ENCODE measurements around the gene COL21A1. TPM values are rescaled to one million over a fixed set of nuclear protein-coding genes. Genes with fewer than 3 reads are reported as not detected.

Gene COL21A1
- total RNA-seq, 4 donors from 2014 or later = 16.9 to 29.9 (median 24.2) TPM

- no peaks in the 10 kb centered on the region for H3K4me1 ChIP-seq
- no peaks in the 10 kb centered on the region for H3K36me3 ChIP-seq
- no peak overlapping the region for H3K4me3 ChIP-seq
- H3K27me3 ChIP-seq = no peaks in the 10 kb centered on the region
- no peak overlapping the region for H3K27ac ChIP-seq
- H3K9me3 ChIP-seq = no peaks in the 10 kb centered on the region
- WGBS, 2 donors = 92 to 96% methylated on average over 4 of the region's 4 CpGs
- TF ChIP-seq EP300 (IDR thresholded peaks at IDR 0.05) = no peak
- TF ChIP-seq, protein P1, sequence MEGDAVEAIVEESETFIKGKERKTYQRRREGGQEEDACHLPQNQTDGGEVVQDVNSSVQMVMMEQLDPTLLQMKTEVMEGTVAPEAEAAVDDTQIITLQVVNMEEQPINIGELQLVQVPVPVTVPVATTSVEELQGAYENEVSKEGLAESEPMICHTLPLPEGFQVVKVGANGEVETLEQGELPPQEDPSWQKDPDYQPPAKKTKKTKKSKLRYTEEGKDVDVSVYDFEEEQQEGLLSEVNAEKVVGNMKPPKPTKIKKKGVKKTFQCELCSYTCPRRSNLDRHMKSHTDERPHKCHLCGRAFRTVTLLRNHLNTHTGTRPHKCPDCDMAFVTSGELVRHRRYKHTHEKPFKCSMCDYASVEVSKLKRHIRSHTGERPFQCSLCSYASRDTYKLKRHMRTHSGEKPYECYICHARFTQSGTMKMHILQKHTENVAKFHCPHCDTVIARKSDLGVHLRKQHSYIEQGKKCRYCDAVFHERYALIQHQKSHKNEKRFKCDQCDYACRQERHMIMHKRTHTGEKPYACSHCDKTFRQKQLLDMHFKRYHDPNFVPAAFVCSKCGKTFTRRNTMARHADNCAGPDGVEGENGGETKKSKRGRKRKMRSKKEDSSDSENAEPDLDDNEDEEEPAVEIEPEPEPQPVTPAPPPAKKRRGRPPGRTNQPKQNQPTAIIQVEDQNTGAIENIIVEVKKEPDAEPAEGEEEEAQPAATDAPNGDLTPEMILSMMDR (IDR thresholded peaks at IDR 0.05) = no peak
- TF ChIP-seq POLR2A (IDR thresholded peaks at IDR 0.05) = no peak
- no peak for DNase-seq (ENCODE audit: low spot score in 2 of 2)
These were observed 43.2 kb downstream of the COL21A1 start for GRCh38 chr6:56204134-56204533.

DNA sequence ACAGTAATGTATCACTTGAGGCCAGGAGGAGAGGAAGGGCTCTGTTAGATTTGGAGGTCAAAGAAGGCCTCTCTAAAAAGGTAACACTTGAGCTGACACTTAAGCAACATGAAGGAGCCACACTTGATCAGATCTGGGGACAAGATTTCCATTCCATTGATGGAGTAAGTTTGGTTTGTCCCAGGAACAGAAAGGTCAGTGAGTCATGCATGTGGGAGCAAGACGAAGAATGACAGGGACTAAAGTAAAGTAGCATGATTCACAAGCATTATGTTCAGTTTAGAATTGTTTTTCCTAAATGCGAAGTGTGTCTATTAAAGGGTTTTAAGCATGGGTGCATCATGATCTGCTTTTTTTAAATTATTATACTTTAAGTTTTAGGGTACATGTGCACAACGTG, 47.4 kb downstream of the COL21A1 start:
- Histone ChIP-seq H3K27ac (no peak overlapping the region), H3K4me1 (no peaks in the 10 kb centered on the region), H3K36me3 (no peaks in the 10 kb centered on the region), H3K4me3 (no peak overlapping the region), H3K27me3 (no peaks in the 10 kb centered on the region), H3K9me3 (peaks cover 0 to 16% (median 2%) of the 10 kb centered on the region in 4 donors)
- DNase-seq (ENCODE audit: low spot score in 2 of 2) = no peak
- TF ChIP-seq EP300 (IDR thresholded peaks at IDR 0.05) = no peak
- TF ChIP-seq POLR2A (IDR thresholded peaks at IDR 0.05) = no peak
- TF ChIP-seq, protein P1 (IDR thresholded peaks at IDR 0.05) = no peak
- WGBS, 2 donors = 85 to 90% methylated on average over 3 of the region's 3 CpGs

DNA sequence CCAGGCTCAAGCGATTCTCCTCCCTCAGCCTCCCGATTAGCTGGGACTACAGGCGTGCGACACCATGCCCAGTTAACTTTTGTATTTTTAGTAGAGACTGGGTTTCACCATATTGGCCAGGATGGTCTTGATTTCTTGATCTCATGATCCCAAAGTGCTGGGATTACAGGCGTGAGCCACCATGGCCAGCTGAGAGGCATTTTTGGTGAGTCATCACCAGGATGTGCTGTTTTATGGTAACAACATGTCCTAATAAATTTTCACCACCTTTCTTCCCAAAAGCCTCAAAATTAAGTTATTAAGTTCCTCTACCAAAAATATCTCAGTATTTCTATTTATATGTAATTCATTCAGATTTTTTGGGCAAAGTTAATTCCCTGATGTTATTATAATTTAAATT, 53.5 kb downstream of the COL21A1 start:
- no peaks in the 10 kb centered on the region for H3K27me3 ChIP-seq
- no peak overlapping the region for H3K27ac ChIP-seq
- DNase-seq (ENCODE audit: low spot score in 2 of 2) = no peak
- peaks cover 0 to 27% (median 2%) of the 10 kb centered on the region in 4 donors for H3K9me3 ChIP-seq
- H3K4me1 ChIP-seq = no peaks in the 10 kb centered on the region
- no peak overlapping the region for H3K4me3 ChIP-seq
- H3K36me3 ChIP-seq = no peaks in the 10 kb centered on the region
- TF ChIP-seq, protein P1 (IDR thresholded peaks at IDR 0.05) = no peak
- TF ChIP-seq POLR2A (IDR thresholded peaks at IDR 0.05) (no peak), EP300 (IDR thresholded peaks at IDR 0.05) (no peak)
- 93 to 99% methylated on average over 5 of the region's 5 CpGs for WGBS, 2 donors

DNA sequence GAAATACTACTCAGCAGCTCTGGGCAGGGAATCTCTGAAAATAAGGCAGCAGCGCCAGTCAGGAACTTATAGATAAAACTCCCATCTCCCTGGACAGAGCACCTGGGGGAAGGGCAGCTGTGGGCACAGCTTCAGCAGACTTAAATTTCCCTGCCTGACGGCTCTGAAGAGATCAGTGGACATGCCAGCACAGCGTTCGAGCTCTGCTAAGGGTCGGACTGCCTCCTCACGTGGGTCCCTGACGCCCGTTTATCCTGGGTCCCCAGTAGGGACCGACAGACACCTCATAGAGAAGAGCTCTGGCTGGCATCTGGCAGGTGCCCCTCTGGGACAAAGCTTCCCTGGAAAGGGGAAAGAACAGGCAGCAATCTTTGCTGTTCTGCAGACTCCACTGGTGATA, 59.0 kb downstream of the COL21A1 start:
- Histone ChIP-seq H3K27ac (no peak overlapping the region), H3K4me3 (no peak overlapping the region)

GRCh38 chr6:56187686-56188085, 59.7 kb downstream of the COL21A1 start:
- TF ChIP-seq EP300 (IDR thresholded peaks at IDR 0.05) (no peak), POLR2A (IDR thresholded peaks at IDR 0.05) (no peak)
- TF ChIP-seq, protein P1 (IDR thresholded peaks at IDR 0.05) = no peak
- Histone ChIP-seq H3K9me3 (peaks cover 0 to 8% (median 0%) of the 10 kb centered on the region in 4 donors), H3K36me3 (no peaks in the 10 kb centered on the region), H3K4me3 (no peak overlapping the region), H3K27me3 (no peaks in the 10 kb centered on the region), H3K4me1 (no peaks in the 10 kb centered on the region), H3K27ac (no peak overlapping the region)
- no peak for DNase-seq (ENCODE audit: low spot score in 2 of 2)

More for the DNA sequence above, 59.0 kb downstream of the COL21A1 start:
- Histone ChIP-seq H3K36me3 (no peaks in the 10 kb centered on the region), H3K4me1 (no peaks in the 10 kb centered on the region), H3K27me3 (no peaks in the 10 kb centered on the region), H3K9me3 (peaks cover 0 to 11% (median 0%) of the 10 kb centered on the region in 4 donors)
- no peak for DNase-seq (ENCODE audit: low spot score in 2 of 2)
- TF ChIP-seq, protein P1 (IDR thresholded peaks at IDR 0.05) = no peak
- TF ChIP-seq POLR2A (IDR thresholded peaks at IDR 0.05) (no peak), EP300 (IDR thresholded peaks at IDR 0.05) (no peak)
- WGBS, 2 donors = 74 to 85% methylated on average over 9 of the region's 9 CpGs
